ENCODE data around the gene RAPGEFL1.

DNA sequence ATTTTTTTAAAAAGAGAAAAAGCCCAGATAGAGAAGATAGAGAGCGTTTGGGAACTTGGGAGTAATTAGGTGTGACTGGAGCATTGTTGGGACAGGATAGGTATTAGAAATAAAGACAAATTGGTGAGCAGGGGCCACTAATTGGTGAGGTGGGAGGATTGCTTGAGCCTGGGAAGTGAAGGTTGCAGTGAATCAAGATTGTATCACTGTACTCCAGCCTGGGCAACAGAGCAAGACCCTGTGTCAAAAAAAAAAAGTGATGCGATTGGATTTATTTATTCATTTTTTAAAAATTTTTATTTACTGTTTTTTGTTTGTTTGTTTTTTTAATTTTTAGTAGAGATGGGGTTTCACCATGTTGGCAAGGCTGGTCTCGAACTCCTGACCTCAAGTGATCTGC, 31.8 kb upstream of the RAPGEFL1 start:
- TF ChIP-seq, protein P1, sequence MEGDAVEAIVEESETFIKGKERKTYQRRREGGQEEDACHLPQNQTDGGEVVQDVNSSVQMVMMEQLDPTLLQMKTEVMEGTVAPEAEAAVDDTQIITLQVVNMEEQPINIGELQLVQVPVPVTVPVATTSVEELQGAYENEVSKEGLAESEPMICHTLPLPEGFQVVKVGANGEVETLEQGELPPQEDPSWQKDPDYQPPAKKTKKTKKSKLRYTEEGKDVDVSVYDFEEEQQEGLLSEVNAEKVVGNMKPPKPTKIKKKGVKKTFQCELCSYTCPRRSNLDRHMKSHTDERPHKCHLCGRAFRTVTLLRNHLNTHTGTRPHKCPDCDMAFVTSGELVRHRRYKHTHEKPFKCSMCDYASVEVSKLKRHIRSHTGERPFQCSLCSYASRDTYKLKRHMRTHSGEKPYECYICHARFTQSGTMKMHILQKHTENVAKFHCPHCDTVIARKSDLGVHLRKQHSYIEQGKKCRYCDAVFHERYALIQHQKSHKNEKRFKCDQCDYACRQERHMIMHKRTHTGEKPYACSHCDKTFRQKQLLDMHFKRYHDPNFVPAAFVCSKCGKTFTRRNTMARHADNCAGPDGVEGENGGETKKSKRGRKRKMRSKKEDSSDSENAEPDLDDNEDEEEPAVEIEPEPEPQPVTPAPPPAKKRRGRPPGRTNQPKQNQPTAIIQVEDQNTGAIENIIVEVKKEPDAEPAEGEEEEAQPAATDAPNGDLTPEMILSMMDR (IDR thresholded peaks at IDR 0.05; ENCODE audit: insufficient read depth, low read length), result no peak
- no peak for TF ChIP-seq GABPA (IDR thresholded peaks at IDR 0.05; ENCODE audit: low read depth)

All from HL-60 (cell line).